Measurements from ENCODE around the gene ZNF785. TPM values are rescaled to one million over a fixed set of nuclear protein-coding genes. Genes with fewer than 3 reads are reported as not detected.

The ZNF785 gene
- total and polyA plus RNA-seq, 2 donors (not counting 3 experiments of a cell fraction or from before 2014, with no cell fraction given): 7.8 to 21.9 TPM

- Histone ChIP-seq H3K4me2 (ENCODE audit: insufficient read depth, low read length) (no peak overlapping the region), H3K36me3 (ENCODE audit: control insufficient read depth in 2 of 2, extremely low read depth in 1 of 2, insufficient read depth in 2 of 2, low read length in 2 of 2) (peaks cover 0 to 2% of the 10 kb centered on the region in 2 experiments), H3K9me1 (replicated peaks; ENCODE audit: control insufficient read depth, extremely low read depth, insufficient read depth, low read length) (no peaks in the 10 kb centered on the region), H3K27me3 (ENCODE audit: control insufficient read depth in 2 of 2, insufficient read depth in 2 of 2, low read length in 2 of 2) (no peaks in the 10 kb centered on the region), H3K9ac (replicated peaks; ENCODE audit: extremely low read depth, insufficient read depth, low read length) (no peak overlapping the region), H3K79me2 (ENCODE audit: control insufficient read depth, insufficient read depth, low read length) (peaks cover 2% of the 10 kb centered on the region), H4K20me1 (replicated peaks; ENCODE audit: control insufficient read depth, extremely low read depth, insufficient read depth, low read length) (no peaks in the 10 kb centered on the region), H3K9me3 (replicated peaks; ENCODE audit: control insufficient read depth, insufficient read depth, low read length) (no peaks in the 10 kb centered on the region), H3K4me3 (replicated peaks in 1 of 3; ENCODE audit: insufficient read depth in 1 of 3, low read depth in 1 of 3, low read length in 3 of 3) (no peak overlapping the region), H3K4me1 (ENCODE audit: control insufficient read depth, extremely low read depth, insufficient read depth, low read length) (peaks cover 18% of the 10 kb centered on the region), H2AFZ (ENCODE audit: low read depth, low read length) (no peak overlapping the region), H3K27ac (ENCODE audit: insufficient read depth, low read depth, low read length) (no peak overlapping the region)
- intact Hi-C loops (cut with micrococcal nuclease) (no loop called here), dilution Hi-C loops (cut with MboI; ENCODE audit: extremely low pct_ligation_motif_present, low sequenced_read_pairs) (no loop called here)
- no TSS peak for BruUV-seq (replicated peaks)
- no peak for DNase-seq (ENCODE audit: low read depth, low spot score)
- ChIA-PET CTCF (no interaction called here), POLR2A (no interaction called here)
- TF ChIP-seq CTCF (IDR thresholded peaks at IDR 0.05; ENCODE audit: extremely low read depth in 1 of 2, insufficient read depth in 1 of 2, low read depth in 1 of 2, low read length in 2 of 2) (no peak), MAX (IDR thresholded peaks at IDR 0.05; ENCODE audit: insufficient read depth, insufficient read length) (no peak), GATA2 (IDR thresholded peaks at IDR 0.05; ENCODE audit: insufficient read depth, insufficient read length, low read depth, low read length) (no peak), POLR2A (IDR thresholded peaks at IDR 0.05; ENCODE audit: low read depth, low read length) (no peak), EZH2 (IDR thresholded peaks at IDR 0.05; ENCODE audit: borderline replicate concordance, low read depth, low read length, severe bottlenecking) (no peak), JUN (IDR thresholded peaks at IDR 0.05; ENCODE audit: borderline replicate concordance, insufficient read depth, insufficient read length, low read depth) (no peak), POLR2AphosphoS5 (IDR thresholded peaks at IDR 0.05; ENCODE audit: insufficient read depth, low read depth, low read length) (no peak), MYC (IDR thresholded peaks at IDR 0.05; ENCODE audit: low read depth, low read length) (no peak)
- FAIRE-seq: no peak
Observed at GRCh38 chr16:30532285-30533145, 53.0 kb downstream of the ZNF785 start.

Small RNAs within 50 kb of the gene (small RNA-seq; reads per million reads assigned to genes)
- gene AC093249.1 (ENCODE audit: insufficient read depth, insufficient read length, low read depth, low replicate concordance): not detected
- gene AC093249.4 (ENCODE audit: insufficient read depth, insufficient read length, low read depth, low replicate concordance): not detected

Other genes starting within 250 kb of the ZNF785 start
- gene CD2BP2, start 230.4 kb downstream of the ZNF785 start, total RNA-seq: 75.7 and 76.4 TPM in 2 replicates
- 35.3 and 47.2 TPM in 2 replicates for gene CD2BP2, start 230.4 kb downstream of the ZNF785 start, polyA plus RNA-seq
- 57.4 and 63.0 TPM in 2 replicates for gene TBC1D10B, start 215.2 kb downstream of the ZNF785 start, total RNA-seq
- gene TBC1D10B, start 215.2 kb downstream of the ZNF785 start, polyA plus RNA-seq: 37.0 and 37.1 TPM in 2 replicates
- gene MYL11, start 210.9 kb downstream of the ZNF785 start, total RNA-seq: 1.3 TPM in 1 of 2 replicates, not detected in the other
- not detected in 2 replicates for gene MYL11, start 210.9 kb downstream of the ZNF785 start, polyA plus RNA-seq
- gene SEPTIN1, start 203.1 kb downstream of the ZNF785 start, total RNA-seq: 0.75 and 1.2 TPM in 2 replicates
- 0.06 and 0.07 TPM in 2 replicates for gene SEPTIN1, start 203.1 kb downstream of the ZNF785 start, polyA plus RNA-seq
- 15.1 and 15.3 TPM in 2 replicates for gene ZNF48, start 190.3 kb downstream of the ZNF785 start, total RNA-seq
- 16.1 TPM in 2 replicates for gene ZNF48, start 190.3 kb downstream of the ZNF785 start, polyA plus RNA-seq
- 10.3 and 11.7 TPM in 2 replicates for gene ZNF771, start 178.1 kb downstream of the ZNF785 start, total RNA-seq
- gene ZNF771, start 178.1 kb downstream of the ZNF785 start, polyA plus RNA-seq: 16.8 and 28.8 TPM in 2 replicates
- 65.2 and 68.0 TPM in 2 replicates for gene DCTPP1, start 155.7 kb downstream of the ZNF785 start, total RNA-seq
- 82.0 and 88.6 TPM in 2 replicates for gene DCTPP1, start 155.7 kb downstream of the ZNF785 start, polyA plus RNA-seq
- 32.0 and 32.8 TPM in 2 replicates for gene SEPHS2, start 139.8 kb downstream of the ZNF785 start, total RNA-seq
- 19.4 and 22.9 TPM in 2 replicates for gene SEPHS2, start 139.8 kb downstream of the ZNF785 start, polyA plus RNA-seq
- gene ITGAL, start 113.0 kb downstream of the ZNF785 start, total RNA-seq: not detected in 2 replicates
- not detected in 2 replicates for gene ITGAL, start 113.0 kb downstream of the ZNF785 start, polyA plus RNA-seq
- 24.7 and 25.1 TPM in 2 replicates for gene ZNF768, start 59.1 kb downstream of the ZNF785 start, total RNA-seq
- gene ZNF768, start 59.1 kb downstream of the ZNF785 start, polyA plus RNA-seq: 24.2 and 35.2 TPM in 2 replicates
- gene ZNF747, start 50.8 kb downstream of the ZNF785 start, total RNA-seq: 7.2 and 8.6 TPM in 2 replicates
- gene ZNF747, start 50.8 kb downstream of the ZNF785 start, polyA plus RNA-seq: 6.4 and 7.0 TPM in 2 replicates
- gene ZNF764, start 27.3 kb downstream of the ZNF785 start, total RNA-seq: 10.7 and 12.1 TPM in 2 replicates
- 5.0 and 7.9 TPM in 2 replicates for gene ZNF764, start 27.3 kb downstream of the ZNF785 start, polyA plus RNA-seq
- 10.5 and 10.9 TPM in 2 replicates for gene ZNF688, start 14.0 kb downstream of the ZNF785 start, total RNA-seq
- gene ZNF688, start 14.0 kb downstream of the ZNF785 start, polyA plus RNA-seq: 5.4 and 7.5 TPM in 2 replicates
- gene ZNF689, start 24.7 kb upstream of the ZNF785 start, total RNA-seq: 6.8 and 8.4 TPM in 2 replicates
- 7.5 and 9.2 TPM in 2 replicates for gene ZNF689, start 24.7 kb upstream of the ZNF785 start, polyA plus RNA-seq
- gene PRR14, start 65.3 kb upstream of the ZNF785 start, total RNA-seq: 57.0 and 70.0 TPM in 2 replicates
- 17.0 and 20.5 TPM in 2 replicates for gene PRR14, start 65.3 kb upstream of the ZNF785 start, polyA plus RNA-seq
- gene FBRS, start 72.7 kb upstream of the ZNF785 start, total RNA-seq: 68.6 and 72.5 TPM in 2 replicates
- gene FBRS, start 72.7 kb upstream of the ZNF785 start, polyA plus RNA-seq: 15.5 and 16.3 TPM in 2 replicates
- 67.6 and 77.7 TPM in 2 replicates for gene SRCAP, start 113.5 kb upstream of the ZNF785 start, total RNA-seq
- 9.7 and 11.0 TPM in 2 replicates for gene SRCAP, start 113.5 kb upstream of the ZNF785 start, polyA plus RNA-seq
- gene PHKG2, start 162.7 kb upstream of the ZNF785 start, total RNA-seq: 33.0 and 34.1 TPM in 2 replicates
- 48.8 and 55.4 TPM in 2 replicates for gene PHKG2, start 162.7 kb upstream of the ZNF785 start, polyA plus RNA-seq
- gene CFAP119, start 176.4 kb upstream of the ZNF785 start, total RNA-seq: 6.5 and 7.2 TPM in 2 replicates
- 9.5 and 13.7 TPM in 2 replicates for gene CFAP119, start 176.4 kb upstream of the ZNF785 start, polyA plus RNA-seq
- gene RNF40, start 176.6 kb upstream of the ZNF785 start, total RNA-seq: 97.0 and 102 TPM in 2 replicates
- 60.5 and 67.6 TPM in 2 replicates for gene RNF40, start 176.6 kb upstream of the ZNF785 start, polyA plus RNA-seq
- 11.2 and 11.7 TPM in 2 replicates for gene ZNF629, start 201.5 kb upstream of the ZNF785 start, total RNA-seq
- 5.2 and 5.6 TPM in 2 replicates for gene ZNF629, start 201.5 kb upstream of the ZNF785 start, polyA plus RNA-seq